Right lobe of liver (tissue), 6 donors: Measurements from ENCODE around the gene NEURL4. TPM values are rescaled to one million over a fixed set of nuclear protein-coding genes. Genes with fewer than 3 reads are reported as not detected.
A peak's percentile ranks its signal among the peaks of the same experiment; 100 is the strongest.
"Not testable (repeated sequence)": the region's sequence is repeated elsewhere in the genome, so short reads cannot be mapped to it uniquely, and the experiment has no call there.

Source experiments
- ATAC-seq, 4 donors: fragments of 200-7000 bp; cut with Tn5 transposase; one replicate each; pipeline ENCODE4 v1.9.1; 2020; ENCODE audit warnings: mild to moderate bottlenecking in 4 of 4, moderate library complexity in 4 of 4
- DNase-seq, 3 donors: peaks; one replicate each; pipeline ENCODE4 v3.0.0-alpha.2; 2020
- H3K27ac ChIP-seq, 3 donors: fragments of 200-600 bp; one replicate each; pipeline ENCODE4 v1.8.0; 2022
- H3K27me3 ChIP-seq, 2 donors: fragments of 200-600 bp; one replicate each; pipeline ENCODE4 v1.8.0; 2022
- H3K36me3 ChIP-seq, 4 donors: fragments of 200-600 bp; sonication (generic) in 1 of 4; one replicate each; pipeline versions ENCODE4 v1.5.1 to v1.8.0; 2017 to 2022; ENCODE audit warnings: control low read depth in 1 of 4
- H3K4me1 ChIP-seq, 4 donors: fragments of 200-600 bp; sonication (generic) in 1 of 4; one replicate each; pipeline versions ENCODE4 v1.5.1 to v1.8.0; 2017 to 2022; ENCODE audit warnings: control low read depth in 1 of 4
- H3K4me3 ChIP-seq, 3 donors: fragments of 200-600 bp; one replicate each; pipeline ENCODE4 v1.8.0; 2022
- H3K9me3 ChIP-seq, 4 donors: fragments of 200-600 bp; sonication (generic) in 1 of 4; one replicate each; pipeline versions ENCODE4 v1.5.1 to v1.8.0; 2017 to 2022; ENCODE audit warnings: control low read depth in 1 of 4
- POLR2A ChIP-seq: fragments of 450-650 bp; IDR thresholded peaks from one replicate; pipeline ENCODE4 v1.6.1; 2017; ENCODE audit warnings: antibody characterized with exemption, mild to moderate bottlenecking
- WGBS: methylation state at CpG from one replicate; pipeline ENCODE4 v1.1.6; 2018; ENCODE audit warnings: low coverage, low lambda C conversion rate; ENCODE audit not compliant: insufficient coverage; ENCODE audit errors: missing lambda C conversion rate; 5-methylcytosine and 5-hydroxymethylcytosine counted together
- intact Hi-C, 2 donors: fragments of 100-400 bp; cut with DNase I; formaldehyde crosslinking; loops; one replicate each; pipeline versions ENCODE4 v1.11.2 to v1.14.1; 2022
- total RNA-seq, 6 experiments: library from RNA; depleted of rRNA in 2 of 6; stranded (reverse); fragments of >200 nt in 2 of 6; fragmentation: NEBNext Ultra II Directional in 3 of 6; extraction: Animal tissue kit (Norgen Biotek cat#: 25700) in 3 of 6; gene quantifications; one replicate each; pipeline versions ENCODE4 v1.1.0 to v1.2.4, GENCODE V29; 2016 to 2023
- TF ChIP-seq, protein P1 (sequence below), 4 donors: fragments of 200-600 bp in 3 of 4; fragments of 450-650 bp in 1 of 4; IDR thresholded peaks; one replicate each; pipeline versions ENCODE4 v1.5.1 to v1.8.0; 2016 to 2022; ENCODE audit warnings: antibody characterized with exemption in 4 of 4, mild to moderate bottlenecking in 2 of 4
- donor health status: DM: no; HTN: yes; CAD: no.
- donor health status: DM: no; HTN: no; CAD: no.
- donor health status: DM: no; HTN: no; CAD: no.
- donor health status: DM: no; HTN: yes; CAD: no.
- donor health status: DM: no; HTN: yes; CAD: no.

The NEURL4 gene
- total RNA-seq, 6 experiments from 2014 or later, result 4.2 to 22.1 (median 10.8) TPM

DNA sequence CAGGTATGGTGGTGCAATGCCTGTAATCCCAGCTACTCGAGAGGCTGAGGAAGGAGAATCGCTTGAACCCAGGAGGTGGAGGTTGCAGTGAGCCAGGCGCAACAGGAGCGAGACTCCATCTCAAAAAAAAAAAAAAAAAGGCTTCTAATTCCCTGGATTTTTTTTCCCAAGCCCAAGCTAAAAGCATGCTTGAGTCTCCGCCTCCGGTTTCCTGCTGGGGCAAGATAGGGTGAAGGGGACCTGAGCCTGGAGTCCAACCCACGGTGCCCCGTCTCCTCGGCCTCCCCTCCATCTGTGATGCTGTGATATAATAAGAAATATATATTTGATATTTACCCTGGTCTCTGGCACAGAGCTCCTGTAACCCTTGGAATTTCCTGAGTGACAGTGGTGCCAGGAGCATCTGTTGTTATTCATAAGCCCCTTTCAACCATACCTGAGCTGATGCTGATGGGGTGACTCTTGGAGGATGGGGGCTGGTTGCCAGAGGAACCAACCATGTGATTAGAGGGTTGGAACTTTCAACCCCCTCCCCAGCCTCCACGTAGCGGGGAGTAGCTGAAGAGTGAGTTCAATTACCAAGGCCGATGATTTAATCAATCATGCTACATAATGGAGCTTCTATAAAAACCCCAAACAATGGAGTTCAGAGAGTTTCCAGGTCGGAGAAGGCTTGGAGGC is 38.9 kb upstream of the NEURL4 start:
- 58% methylated on average over 9 of the region's 13 CpGs for WGBS

DNA sequence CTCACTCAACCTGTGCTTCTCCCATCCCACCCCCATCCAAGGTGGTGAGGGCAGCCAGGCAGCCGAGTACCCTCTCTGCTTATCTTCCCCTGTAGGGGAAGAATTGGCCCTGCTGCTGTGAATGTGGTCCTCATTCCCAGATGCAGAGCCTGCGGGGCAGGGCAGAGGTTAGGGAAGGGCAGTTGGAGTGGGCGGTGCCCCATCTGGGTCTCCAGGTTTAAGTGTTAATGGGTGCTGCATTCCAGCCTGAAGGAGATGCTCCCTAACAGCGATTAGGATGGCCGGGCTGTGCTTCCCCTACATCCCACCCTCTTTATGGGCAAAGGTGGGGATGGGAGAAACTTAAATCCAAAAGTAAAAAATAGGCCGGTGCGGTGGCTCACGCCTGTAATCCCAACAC is 37.9 kb upstream of the NEURL4 start:
- WGBS, result 100% methylated on average over 2 of the region's 8 CpGs
- H3K27ac ChIP-seq, result no peak overlapping the region
- H3K9me3 ChIP-seq, result no peaks in the 10 kb centered on the region

More for the DNA sequence above, 38.9 kb upstream of the NEURL4 start:
- ATAC-seq, result no peak
- Histone ChIP-seq H3K4me3 (no peak overlapping the region), H3K4me1 (no peaks in the 10 kb centered on the region), H3K27ac (no peak overlapping the region), H3K36me3 (no peaks in the 10 kb centered on the region), H3K9me3 (no peaks in the 10 kb centered on the region), H3K27me3 (no peaks in the 10 kb centered on the region)
- TF ChIP-seq, protein P1, sequence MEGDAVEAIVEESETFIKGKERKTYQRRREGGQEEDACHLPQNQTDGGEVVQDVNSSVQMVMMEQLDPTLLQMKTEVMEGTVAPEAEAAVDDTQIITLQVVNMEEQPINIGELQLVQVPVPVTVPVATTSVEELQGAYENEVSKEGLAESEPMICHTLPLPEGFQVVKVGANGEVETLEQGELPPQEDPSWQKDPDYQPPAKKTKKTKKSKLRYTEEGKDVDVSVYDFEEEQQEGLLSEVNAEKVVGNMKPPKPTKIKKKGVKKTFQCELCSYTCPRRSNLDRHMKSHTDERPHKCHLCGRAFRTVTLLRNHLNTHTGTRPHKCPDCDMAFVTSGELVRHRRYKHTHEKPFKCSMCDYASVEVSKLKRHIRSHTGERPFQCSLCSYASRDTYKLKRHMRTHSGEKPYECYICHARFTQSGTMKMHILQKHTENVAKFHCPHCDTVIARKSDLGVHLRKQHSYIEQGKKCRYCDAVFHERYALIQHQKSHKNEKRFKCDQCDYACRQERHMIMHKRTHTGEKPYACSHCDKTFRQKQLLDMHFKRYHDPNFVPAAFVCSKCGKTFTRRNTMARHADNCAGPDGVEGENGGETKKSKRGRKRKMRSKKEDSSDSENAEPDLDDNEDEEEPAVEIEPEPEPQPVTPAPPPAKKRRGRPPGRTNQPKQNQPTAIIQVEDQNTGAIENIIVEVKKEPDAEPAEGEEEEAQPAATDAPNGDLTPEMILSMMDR (IDR thresholded peaks at IDR 0.05), result no peak
- TF ChIP-seq POLR2A, result no peak
- intact Hi-C loops, result no loop called here
- DNase-seq, result no peak

DNA sequence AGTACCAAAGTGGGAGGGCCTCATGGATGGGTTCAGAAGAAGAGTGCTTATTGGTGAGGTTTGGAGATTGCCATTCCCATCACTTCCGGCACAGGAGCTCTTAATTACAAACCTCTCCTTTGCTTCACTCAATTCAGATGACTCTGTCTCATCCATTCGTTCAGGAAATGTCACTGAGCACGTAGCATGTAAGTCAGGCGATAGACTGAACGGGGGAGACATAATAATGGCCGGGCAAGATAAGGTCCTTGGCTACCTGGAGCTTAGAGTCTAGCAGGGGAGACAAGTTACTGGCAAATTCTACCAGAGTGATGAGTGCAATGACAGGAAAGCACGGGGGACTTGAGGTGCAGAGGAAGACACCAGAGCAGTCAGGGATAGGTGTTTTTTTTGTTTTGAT is 36.8 kb upstream of the NEURL4 start:
- H3K27ac ChIP-seq, H3K9me3 ChIP-seq, intact Hi-C loops, H3K36me3 ChIP-seq, H3K4me3 ChIP-seq, ATAC-seq, H3K27me3 ChIP-seq, H3K4me1 ChIP-seq, DNase-seq: not testable (repeated sequence)
- WGBS, result 82% methylated on average over 6 of the region's 7 CpGs

More for the DNA sequence above, 37.9 kb upstream of the NEURL4 start:
- no peak for DNase-seq
- Histone ChIP-seq H3K4me3 (no peak overlapping the region), H3K27me3 (no peaks in the 10 kb centered on the region), H3K4me1 (no peaks in the 10 kb centered on the region), H3K36me3 (no peaks in the 10 kb centered on the region)
- no peak for TF ChIP-seq POLR2A
- TF ChIP-seq, protein P1 (IDR thresholded peaks at IDR 0.05), result no peak
- intact Hi-C loops, result no loop called here
- peak in 1 of 4 donors; percentile 32 for ATAC-seq

DNA sequence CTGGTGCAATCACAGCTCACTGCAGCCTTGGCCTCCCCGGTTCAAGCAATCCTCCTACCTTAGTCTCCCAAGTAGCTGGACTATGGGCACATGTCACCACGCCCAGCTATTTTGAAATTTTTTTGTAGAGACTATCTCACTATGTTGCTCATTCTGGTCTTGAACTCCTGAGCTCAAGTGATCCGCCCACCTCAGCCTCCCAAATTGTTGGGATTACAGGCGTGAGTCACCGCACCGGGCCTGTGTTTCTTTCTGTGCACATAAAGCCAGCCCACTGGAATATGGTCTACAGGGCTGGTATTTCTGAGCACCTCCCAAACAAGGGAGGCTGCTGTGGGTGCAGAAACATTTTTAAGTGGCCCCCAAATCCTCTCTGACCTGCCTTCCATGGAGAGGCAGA is 34.2 kb upstream of the NEURL4 start:
- TF ChIP-seq, protein P1 (IDR thresholded peaks at IDR 0.05), result no peak
- TF ChIP-seq POLR2A, result no peak
- no peak overlapping the region for H3K4me3 ChIP-seq
- H3K9me3 ChIP-seq, result no peaks in the 10 kb centered on the region
- no peaks in the 10 kb centered on the region for H3K36me3 ChIP-seq
- no peak overlapping the region for H3K27ac ChIP-seq
- intact Hi-C loops, result no loop called here
- WGBS, result 93% methylated on average over 3 of the region's 6 CpGs
- H3K4me1 ChIP-seq, result no peaks in the 10 kb centered on the region
- ATAC-seq (no peak), DNase-seq (no peak)
- H3K27me3 ChIP-seq, result no peaks in the 10 kb centered on the region

DNA sequence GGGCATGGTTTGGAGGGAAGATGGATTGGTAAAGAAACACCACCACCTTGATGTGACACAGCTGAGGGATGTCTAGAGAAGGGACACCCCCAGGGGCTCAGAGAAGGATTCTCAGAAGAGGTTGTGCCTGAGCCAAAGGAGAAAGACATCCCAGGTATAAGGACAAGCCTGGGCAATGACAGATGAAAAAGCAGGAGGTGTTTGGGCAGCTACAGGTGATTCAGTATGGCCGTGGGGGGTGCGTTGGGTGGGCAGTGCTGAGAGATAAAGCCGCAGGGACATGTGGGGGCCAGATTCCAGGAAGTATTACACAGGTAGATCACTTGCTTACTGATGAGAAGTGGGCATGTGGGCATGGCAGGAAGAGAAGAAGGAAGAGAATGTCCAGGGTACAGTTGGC is 32.8 kb upstream of the NEURL4 start:
- DNase-seq (no peak), ATAC-seq (no peak)
- no peak for TF ChIP-seq POLR2A
- H3K9me3 ChIP-seq, result no peaks in the 10 kb centered on the region
- no CpG with 5 or more reads among the region's 3 CpGs for WGBS
- intact Hi-C loops, result no loop called here
- no peaks in the 10 kb centered on the region for H3K27me3 ChIP-seq
- no peak overlapping the region for H3K4me3 ChIP-seq
- no peaks in the 10 kb centered on the region for H3K4me1 ChIP-seq
- no peak overlapping the region for H3K27ac ChIP-seq
- H3K36me3 ChIP-seq, result no peaks in the 10 kb centered on the region
